NT2/D1 (cell line): Measurements from ENCODE around the gene ASS1.

Source experiments
- SUZ12 ChIP-seq: IDR thresholded peaks from 2 replicates; pipeline ENCODE4 v1.6.1; 2011; ENCODE audit not compliant: insufficient read length, insufficient read depth; ENCODE audit errors: extremely low read depth
- YY1 ChIP-seq: IDR thresholded peaks from 2 replicates; pipeline ENCODE4 v1.6.1; 2011; ENCODE audit not compliant: insufficient read length, insufficient read depth
- ZNF274 ChIP-seq: IDR thresholded peaks from 2 replicates; pipeline ENCODE4 v1.6.1; 2011; ENCODE audit warnings: mild to moderate bottlenecking, low read depth, low read length

DNA sequence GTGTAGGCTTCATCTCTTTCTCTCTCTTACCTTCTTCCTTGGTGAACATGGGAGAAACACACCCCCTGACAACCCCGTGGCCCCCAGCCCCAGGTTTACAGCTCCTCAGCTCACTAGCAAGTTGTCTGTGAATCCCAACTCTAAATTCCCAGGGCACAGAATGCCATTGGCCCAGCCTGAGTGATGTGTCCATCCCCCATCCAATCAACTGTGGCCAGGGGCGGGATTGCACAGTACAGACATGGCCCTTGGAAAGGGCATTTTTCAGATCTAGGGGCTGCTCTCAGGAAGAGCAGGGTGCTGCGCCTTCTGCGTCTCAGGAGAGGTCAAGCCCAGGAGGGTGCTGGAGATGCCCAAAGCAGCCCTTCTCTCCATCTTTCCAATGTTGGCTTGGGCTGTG lies 48.2 kb upstream of the ASS1 start:
- TF ChIP-seq ZNF274 (no peak), YY1 (no peak), SUZ12 (no peak)
